ENCODE measurements around the gene PCDH12.

DNA sequence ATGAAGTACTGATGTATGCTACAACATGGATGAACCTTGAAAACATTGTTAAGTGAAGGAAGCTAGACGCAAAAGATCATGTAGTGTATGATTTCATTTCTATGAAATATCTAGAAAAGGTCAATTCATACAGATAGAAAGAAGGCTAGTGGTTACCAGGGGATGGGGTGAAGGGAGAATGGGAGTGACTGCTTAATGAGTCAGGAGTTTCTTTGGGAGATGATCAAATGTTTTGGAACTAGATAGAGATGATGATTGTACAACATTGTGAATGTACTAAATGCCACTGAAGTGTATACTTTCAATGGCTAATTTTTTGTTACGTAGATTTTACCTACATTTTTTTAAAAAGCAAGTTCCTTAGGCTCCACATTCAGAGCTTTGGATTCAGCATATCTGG is 49.2 kb downstream of the PCDH12 start:
- no peak for TF ChIP-seq POLR2A (IDR thresholded peaks at IDR 0.05)
- TF ChIP-seq, protein P1, sequence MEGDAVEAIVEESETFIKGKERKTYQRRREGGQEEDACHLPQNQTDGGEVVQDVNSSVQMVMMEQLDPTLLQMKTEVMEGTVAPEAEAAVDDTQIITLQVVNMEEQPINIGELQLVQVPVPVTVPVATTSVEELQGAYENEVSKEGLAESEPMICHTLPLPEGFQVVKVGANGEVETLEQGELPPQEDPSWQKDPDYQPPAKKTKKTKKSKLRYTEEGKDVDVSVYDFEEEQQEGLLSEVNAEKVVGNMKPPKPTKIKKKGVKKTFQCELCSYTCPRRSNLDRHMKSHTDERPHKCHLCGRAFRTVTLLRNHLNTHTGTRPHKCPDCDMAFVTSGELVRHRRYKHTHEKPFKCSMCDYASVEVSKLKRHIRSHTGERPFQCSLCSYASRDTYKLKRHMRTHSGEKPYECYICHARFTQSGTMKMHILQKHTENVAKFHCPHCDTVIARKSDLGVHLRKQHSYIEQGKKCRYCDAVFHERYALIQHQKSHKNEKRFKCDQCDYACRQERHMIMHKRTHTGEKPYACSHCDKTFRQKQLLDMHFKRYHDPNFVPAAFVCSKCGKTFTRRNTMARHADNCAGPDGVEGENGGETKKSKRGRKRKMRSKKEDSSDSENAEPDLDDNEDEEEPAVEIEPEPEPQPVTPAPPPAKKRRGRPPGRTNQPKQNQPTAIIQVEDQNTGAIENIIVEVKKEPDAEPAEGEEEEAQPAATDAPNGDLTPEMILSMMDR (IDR thresholded peaks at IDR 0.05) = no peak

All from body of pancreas (tissue), 4 donors.